GM19193 (cell line): ENCODE data around the gene ERF.

Experiments
- POLR2A ChIP-seq: IDR thresholded peaks from 4 replicates; pipeline ENCODE4 v1.6.1; 2011; ENCODE audit not compliant: insufficient read depth, insufficient read length; ENCODE audit errors: extremely low read depth

Gene ERF

GRCh38 chr19:42289556-42290041 is 34.7 kb upstream of the ERF start:
- TF ChIP-seq POLR2A, result no peak

GRCh38 chr19:42288881-42289555 is 34.1 kb upstream of the ERF start:
- TF ChIP-seq POLR2A, result no peak

- TF ChIP-seq POLR2A, result no peak
These were observed 33.5 kb upstream of the ERF start for GRCh38 chr19:42288387-42288786.

- no peak for TF ChIP-seq POLR2A
These were observed 32.8 kb upstream of the ERF start for GRCh38 chr19:42287827-42288107.

- no peak for TF ChIP-seq POLR2A
These were observed 32.3 kb upstream of the ERF start for GRCh38 chr19:42287017-42287826.

DNA sequence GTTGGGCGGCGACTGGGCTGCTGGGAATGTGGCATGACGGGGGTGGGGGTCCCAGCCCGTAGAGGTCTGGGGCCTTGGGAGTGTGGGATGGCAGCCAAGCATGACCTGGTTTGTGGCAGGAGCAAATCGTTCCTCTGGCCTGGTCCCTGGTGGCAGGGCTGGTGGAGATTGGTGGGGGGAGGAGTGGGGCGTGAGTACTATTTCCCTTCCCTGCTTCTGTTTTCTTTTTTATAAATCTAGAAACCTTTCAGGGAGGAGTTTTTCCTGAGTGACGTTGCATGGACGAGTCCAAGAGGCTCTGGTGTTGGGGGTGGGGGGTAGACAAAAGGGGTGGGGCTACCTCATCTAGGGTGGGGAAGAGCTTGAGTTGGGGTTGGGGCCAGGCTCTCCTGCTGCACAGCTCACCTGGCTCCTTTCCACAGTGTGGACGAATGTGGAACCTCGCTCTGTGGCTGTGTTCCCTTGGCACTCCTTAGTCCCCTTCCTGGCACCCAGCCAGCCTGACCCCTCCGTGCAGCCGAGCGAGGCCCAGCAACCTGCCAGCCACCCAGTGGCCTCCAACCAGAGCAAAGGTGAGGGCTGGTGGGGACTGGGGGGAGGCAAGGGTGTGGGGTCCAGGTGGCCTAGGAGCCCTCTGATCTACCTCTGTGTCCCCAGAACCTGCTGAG is 31.6 kb upstream of the ERF start:
- TF ChIP-seq POLR2A, result no peak

GRCh38 chr19:42285988-42286348 is 31.0 kb upstream of the ERF start:
- no peak for TF ChIP-seq POLR2A

DNA sequence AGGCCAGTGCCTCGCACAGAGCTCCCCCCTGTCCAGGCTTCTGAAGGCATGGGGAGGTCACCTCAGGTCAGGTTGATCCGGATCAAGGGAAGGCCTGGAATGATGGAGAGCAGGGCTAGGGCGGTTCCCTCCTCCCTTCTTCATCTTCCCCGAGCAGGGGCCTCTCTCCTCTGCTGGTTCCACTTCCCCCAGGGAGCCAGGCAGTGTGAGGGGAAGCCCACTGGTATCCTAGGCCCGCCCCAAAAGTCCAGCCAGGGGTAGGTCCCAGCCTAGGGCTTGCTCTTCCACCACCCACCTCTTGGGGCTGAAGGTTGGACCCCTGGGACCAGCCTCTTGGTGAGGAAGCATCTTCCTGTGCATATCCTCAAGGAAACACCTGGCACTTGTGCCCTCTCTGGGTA is 30.6 kb upstream of the ERF start:
- no peak for TF ChIP-seq POLR2A

GRCh38 chr19:42284591-42285341 is 29.8 kb upstream of the ERF start:
- peak; percentile 14 for TF ChIP-seq POLR2A

DNA sequence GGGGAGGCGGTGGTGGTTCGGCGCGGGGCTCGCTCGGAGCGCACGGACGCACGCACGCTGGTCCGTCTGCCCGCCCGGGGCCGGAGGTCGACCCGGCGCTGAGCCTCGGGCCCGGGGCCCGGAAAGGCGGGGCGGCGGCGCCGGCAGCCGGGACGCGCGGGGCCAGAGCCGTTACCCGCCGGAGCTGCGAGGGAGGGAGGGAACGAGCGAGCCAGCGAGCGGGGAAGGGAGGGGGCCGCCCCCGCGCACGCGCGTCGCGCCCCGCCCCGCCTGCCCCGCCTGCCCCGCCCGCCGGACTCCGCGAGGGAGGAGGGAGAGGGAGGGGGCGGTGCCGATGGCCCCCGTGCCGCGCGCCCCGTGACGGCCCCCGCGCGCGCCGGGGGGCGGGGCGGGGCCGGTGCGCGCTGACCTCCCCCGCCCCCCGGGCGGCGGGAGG is 29.2 kb upstream of the ERF start:
- TF ChIP-seq POLR2A, result peak; percentile 50

DNA sequence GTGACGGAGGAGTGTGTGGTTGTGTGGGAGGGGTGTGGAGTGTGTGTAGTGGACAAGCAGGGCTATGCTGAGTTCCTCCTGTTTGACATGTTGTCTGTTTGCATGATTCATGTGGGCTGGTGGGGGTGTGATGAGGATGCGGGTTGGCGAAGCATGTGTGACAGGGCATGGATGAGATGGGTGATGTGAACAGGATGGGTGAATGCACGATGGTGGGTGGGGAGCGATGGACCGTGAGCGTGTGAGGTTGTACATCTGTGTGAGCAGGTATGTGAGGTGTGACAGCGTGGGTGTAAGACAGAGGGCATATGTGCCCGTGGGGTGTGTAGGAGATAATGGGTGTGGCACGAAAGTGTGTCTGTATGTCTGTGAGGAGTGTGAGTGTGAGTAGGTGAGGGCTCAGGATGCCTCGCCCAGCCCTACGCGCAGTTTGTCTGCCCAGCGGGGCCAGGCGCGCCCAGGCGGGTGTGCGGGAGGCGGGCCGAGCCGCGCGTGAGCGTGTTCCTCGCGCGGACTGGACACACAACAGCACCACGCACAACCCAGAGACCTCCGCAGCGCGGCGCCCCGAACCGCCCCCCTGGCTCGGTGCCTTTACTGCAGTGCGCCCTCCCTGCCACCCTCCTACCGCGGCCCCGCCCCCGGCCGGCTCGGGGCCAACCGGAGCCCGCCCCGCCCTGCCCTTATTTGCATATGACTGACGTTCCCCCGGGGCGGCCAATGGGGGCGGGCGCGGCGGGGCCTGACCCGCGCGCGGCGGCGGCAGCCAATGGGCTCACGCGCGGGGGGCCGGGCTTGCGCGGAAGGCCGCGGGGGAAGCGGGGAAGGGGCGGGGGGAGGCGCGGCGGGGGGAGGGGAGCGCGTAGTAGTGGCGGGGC is 28.5 kb upstream of the ERF start:
- TF ChIP-seq POLR2A, result peak; percentile 52

- TF ChIP-seq POLR2A, result no peak
These were observed 27.9 kb upstream of the ERF start for GRCh38 chr19:42282819-42283187.

DNA sequence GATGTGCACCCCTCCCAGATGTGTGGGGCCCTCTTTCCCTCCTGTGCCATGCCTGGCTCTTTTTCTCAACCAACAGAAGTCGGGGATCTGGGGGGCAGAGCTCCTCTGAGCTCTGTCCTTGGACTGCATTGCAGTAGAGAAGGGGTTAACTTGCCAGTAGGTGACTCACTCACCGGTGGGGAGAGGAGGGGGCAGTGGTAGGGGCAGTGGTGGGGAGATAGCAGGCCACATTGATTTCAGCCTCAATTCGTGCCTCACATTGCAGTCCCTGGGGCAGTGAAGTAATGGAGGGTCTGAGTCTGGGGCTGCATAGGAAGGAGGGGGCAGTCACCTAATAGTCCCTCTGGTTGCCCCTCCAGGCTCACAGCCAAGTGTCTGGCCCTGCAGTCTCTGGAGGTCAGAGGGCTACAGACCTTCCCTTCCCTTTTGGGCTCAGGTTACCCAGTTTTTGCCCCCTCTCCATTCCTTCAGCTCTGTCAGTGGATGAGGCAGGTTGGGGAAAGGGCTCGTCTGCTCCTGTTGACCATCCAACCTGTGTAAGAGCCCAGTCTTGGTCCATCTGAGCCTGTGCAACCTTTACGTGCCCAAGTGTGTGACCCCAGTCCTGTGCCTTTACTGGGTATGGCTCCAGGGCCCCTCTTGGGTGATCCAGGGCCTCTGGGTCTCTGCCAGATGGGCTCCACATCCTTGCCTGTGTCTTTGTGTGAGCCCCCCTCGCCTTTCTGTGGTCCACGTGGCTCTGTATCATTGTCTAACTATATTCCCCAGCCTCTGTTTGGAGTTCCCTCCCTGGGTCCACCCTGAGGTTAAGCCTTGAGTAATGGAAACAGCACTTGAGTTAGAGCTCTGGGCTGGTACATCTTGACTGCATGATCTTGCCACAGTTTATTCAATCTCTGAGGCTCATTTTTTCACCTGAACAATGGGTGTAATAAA is 27.2 kb upstream of the ERF start:
- TF ChIP-seq POLR2A, result no peak
